ENCODE measurements around the gene EFNA3.
"Not testable (repeated sequence)": the region's sequence is repeated elsewhere in the genome, so short reads cannot be mapped to it uniquely, and the experiment has no call there.

The EFNA3 gene

DNA sequence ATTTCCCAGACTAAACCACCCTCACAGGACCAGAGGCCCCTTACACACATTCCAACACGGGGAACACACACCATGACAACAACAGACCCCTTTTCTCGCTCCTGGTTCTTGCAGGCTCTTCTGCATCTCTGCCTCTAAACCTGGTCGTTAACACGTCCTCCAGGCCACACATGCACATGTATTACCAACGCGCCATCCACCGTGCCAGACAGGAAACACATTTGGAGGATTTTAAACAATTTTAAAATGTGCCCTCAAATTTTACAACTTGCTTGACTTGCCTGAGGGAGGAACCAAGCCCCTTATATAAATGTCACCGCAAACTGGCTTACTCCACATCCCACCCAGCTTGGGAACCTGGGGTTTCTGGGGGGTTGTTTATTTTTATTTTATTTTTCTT lies 32.2 kb downstream of the EFNA3 start:
- no peak for DNase-seq (ENCODE audit: low read depth in 2 of 2)

GRCh38 chr1:155113450-155113980 lies 34.9 kb downstream of the EFNA3 start:
- no peak for DNase-seq (ENCODE audit: low read depth in 2 of 2)

DNA sequence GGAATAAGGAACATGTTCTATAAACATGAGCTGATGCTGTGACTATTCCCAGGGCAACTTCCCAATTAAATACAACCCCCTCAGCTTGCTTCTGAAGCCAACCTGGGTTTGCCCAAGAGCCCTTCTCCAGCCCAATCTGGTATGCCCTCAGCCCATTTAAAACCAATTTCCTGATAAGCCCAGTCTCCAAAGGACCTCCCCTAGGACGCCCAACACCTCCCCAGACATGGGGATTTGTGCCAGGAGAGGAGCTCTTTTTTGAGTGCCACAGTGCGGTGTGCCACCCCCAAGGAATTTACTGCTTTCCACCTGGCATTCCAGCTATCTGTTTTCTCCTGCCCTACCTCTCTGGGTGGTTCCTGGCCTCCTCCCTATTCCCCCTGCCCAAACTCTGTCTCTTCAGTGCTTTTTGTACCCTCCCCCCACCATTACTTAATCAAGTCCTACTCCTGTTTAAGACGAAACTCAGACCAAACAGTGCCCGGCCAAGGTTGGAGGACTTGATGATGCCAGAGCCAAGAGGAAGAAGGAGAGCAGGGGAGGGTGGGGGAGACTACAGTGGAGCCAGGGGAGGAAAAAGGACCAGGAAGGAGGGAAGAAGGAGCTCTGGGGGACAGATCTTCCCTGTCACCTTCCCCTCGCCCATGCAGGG lies 37.6 kb downstream of the EFNA3 start:
- DNase-seq (ENCODE audit: low read depth in 2 of 2), result no peak

GRCh38 chr1:155117610-155118009 lies 39.0 kb downstream of the EFNA3 start:
- no peak for DNase-seq (ENCODE audit: low read depth in 2 of 2)

GRCh38 chr1:155118090-155118489 lies 39.5 kb downstream of the EFNA3 start:
- not testable (repeated sequence) for DNase-seq (ENCODE audit: low read depth in 2 of 2)

DNA sequence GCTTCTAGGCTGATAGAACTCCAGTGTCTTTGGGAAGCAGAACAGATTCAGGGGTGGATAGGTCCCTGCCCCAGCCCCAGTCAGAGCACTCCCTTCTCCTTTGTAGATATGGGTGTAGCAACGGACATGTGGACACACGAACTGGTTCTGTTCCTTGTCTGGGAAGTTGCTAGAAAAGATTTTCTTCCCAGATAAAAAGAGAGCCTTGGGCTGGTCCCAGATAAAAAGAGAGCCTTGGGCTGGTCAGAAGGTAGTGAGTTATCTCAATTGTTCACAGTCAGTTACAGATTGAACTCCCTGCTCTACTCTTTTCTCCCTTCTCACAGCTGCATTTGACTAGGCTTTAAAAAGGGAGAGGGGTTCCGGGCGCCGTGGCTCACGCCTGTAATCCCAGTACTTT lies 41.6 kb downstream of the EFNA3 start:
- no peak for DNase-seq (ENCODE audit: low read depth in 2 of 2)

DNA sequence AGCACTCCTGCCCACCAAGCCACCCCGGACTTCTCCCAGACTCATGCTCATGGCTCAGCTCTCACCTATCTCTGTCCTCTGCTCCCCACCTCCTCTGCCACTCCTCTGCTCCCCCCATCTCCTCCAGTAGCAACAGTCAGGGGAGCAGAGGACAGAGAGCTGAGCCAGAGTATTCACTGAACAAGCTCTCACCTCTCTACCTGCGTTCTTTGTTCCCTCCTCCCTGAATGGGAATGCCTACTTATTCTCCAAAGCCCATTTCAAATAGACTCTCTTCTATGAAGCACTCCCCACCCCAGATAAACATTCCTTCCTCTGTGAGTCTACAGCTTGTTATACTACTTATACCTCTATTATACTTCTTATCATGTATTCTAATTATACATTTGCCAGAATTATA lies 42.6 kb downstream of the EFNA3 start:
- DNase-seq (ENCODE audit: low read depth in 2 of 2), result no peak

DNA sequence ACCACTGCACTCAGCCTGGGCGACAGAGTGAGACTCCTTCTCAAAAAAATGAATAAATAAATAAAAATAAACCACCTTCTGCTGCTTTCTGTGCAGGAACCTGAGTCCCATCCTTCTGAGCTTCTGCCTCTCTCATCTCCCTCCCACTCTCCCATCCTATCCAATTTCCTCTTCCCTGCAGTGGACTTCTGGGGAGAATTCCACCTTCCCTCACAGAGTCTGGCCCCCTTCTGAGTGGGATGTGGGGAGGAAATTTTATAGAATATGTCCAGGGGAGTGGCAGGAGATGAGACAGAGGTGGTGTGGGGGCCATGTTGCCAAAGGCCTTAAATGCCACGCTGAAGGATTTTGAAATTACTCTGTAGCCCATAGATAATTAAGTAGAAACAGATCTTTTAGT lies 43.7 kb downstream of the EFNA3 start:
- DNase-seq (ENCODE audit: low read depth in 2 of 2), result no peak

GRCh38 chr1:155123801-155124200 lies 45.2 kb downstream of the EFNA3 start:
- no peak for DNase-seq (ENCODE audit: low read depth in 2 of 2)

- DNase-seq (ENCODE audit: low read depth in 2 of 2), result no peak
Measured at GRCh38 chr1:155124503-155125463, 46.1 kb downstream of the EFNA3 start.

- no peak for DNase-seq (ENCODE audit: low read depth in 2 of 2)
Measured at GRCh38 chr1:155125511-155125945, 46.9 kb downstream of the EFNA3 start.

DNA sequence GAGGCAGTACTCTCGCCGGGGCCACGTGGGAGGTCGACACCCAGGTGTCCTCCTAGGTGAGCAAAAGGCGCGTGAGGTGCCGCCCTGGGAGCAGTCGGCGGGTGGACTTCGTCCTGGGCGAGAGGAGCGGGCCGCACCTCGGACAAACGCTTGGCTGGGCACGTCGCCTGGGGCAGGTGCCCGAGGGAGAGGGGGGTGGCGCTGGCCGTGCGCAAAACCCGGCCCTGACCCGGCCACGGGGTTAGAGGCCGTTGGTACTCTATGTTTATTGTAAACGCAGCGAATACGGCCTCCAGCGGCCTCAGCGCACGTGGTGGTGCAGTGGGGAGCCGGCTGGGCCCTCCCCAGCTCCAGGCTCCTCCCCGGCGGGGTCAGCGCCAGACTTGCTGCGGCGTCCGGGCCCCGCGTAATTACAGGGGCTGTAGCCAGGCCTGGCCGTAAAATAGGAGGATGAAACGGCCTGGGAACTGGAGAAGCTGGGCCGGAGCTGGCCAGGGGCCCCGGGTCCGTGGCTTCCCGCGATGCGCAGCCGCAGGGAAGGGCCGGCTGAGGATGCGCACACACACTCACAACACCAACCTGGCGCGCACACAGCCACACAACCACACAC lies 47.4 kb downstream of the EFNA3 start:
- no peak for DNase-seq (ENCODE audit: low read depth in 2 of 2)

GRCh38 chr1:155126556-155127104 lies 48.0 kb downstream of the EFNA3 start:
- DNase-seq (ENCODE audit: low read depth in 2 of 2), result no peak

DNA sequence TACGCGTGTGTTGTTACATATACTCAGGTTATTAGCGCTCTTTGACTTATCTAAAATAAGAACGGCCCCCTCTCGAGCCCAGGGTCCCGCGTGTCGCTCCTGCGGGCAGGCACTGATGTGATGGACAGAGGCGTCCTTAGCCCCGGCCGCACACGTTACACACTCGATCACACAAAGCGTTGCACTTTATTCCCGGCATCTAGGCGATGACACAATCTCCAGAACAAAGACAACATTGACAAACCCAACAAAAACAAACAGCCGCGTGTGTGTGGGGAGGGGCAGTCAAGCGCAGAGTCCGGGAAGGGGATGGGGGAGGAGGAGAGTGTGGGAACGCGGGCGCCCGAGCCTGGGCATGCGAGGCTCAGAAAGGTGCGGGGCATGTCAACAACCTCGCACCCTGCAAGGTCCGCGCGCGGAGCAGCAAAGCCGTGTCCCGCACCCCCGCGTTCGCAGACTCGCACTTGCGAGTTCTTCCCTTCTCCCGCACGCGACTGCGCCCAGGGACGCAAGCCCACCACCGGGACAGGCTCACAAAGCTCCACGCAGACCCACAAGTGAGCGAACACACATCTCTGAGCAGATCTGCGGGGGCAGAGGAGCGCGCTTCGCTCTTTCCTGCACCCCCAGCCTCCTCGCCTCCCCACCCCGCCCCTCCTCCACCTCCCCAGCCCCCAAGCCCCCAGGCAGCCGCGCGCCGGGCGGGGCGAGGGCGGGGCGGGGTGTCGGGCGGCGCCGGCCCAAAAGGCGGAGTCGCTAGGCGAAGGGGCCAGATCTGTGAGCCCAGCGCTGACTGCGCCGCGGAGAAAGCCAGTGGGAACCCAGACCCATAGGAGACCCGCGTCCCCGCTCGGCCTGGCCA lies 48.7 kb downstream of the EFNA3 start, which contains the start of gene EFNA1:
EFNA1 (plus strand) TSS at position 772 of the 862 bp plus-strand sequence. CDS start 102 bp downstream, outside the sequence.
- DNase-seq (ENCODE audit: low read depth in 2 of 2), result no peak

DNA sequence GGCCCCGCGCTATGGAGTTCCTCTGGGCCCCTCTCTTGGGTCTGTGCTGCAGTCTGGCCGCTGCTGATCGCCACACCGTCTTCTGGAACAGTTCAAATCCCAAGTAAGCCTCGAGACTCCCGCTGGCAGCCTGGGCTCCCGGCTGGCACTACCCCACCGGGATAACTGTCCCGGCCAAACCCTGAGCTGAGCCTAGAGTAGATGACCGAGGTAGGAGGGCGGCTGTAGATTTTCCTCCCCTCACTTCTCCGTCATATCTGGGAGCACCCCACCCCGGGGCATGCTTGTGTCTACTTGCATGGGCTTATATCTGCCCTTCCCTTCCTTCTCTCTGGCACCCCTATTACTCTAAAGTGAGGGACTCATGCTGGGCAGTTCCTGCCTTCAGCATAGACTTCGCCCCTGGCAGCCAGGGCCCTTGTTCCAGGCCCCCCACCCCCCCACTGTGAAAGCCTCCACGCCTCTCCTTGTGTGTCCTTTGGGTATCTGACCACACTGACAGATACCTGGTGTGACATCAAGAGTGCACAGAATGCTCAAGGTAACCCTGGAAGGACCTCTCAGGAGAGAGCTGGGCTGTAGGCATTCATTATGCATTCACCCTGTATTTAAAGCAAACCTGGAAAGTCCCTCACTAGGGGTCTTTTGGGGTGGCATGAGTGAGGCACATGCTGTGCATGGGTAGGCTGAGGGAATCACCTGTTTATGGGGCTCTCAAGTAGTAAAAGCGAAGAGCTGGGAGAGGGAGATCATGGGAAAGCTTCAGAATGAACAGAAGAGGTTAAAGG lies 49.5 kb downstream of the EFNA3 start:
- no peak for DNase-seq (ENCODE audit: low read depth in 2 of 2)

DNA sequence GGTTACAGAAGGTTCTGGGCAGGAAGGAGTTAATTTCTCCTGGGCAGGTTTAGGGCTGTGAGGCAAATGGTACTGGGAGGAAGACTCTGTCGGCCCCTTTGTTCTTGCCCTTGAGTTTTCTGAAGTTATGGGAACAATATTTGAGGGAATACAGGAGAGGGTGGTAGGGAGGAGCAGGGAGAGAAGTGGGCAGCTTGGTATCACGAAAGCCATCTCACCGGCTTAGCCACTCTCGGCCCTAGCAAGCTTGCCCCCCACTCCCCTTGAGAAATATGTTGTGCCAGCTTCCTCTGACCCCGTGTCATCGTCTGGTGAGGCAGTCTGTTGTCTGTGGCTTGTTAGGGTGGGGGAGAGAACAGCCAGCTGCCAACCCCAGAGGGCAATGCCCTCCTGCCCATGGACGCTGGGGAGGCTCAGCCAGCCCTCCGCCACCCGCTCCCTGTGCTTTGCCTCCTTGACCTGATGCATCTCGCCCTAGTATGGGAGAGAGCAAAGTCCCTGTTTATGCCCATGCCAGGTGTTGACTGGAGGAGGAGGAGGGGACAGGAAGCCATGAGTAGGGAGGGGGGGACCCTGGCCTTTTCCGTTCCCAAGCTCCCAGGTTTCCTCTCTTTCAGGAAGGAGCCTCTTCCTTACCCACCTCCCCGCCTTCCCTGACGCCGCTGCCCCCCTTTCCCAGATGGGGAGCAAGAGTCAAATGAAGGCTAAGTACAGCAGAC lies 50.3 kb downstream of the EFNA3 start:
- DNase-seq (ENCODE audit: low read depth in 2 of 2), result no peak

DNA sequence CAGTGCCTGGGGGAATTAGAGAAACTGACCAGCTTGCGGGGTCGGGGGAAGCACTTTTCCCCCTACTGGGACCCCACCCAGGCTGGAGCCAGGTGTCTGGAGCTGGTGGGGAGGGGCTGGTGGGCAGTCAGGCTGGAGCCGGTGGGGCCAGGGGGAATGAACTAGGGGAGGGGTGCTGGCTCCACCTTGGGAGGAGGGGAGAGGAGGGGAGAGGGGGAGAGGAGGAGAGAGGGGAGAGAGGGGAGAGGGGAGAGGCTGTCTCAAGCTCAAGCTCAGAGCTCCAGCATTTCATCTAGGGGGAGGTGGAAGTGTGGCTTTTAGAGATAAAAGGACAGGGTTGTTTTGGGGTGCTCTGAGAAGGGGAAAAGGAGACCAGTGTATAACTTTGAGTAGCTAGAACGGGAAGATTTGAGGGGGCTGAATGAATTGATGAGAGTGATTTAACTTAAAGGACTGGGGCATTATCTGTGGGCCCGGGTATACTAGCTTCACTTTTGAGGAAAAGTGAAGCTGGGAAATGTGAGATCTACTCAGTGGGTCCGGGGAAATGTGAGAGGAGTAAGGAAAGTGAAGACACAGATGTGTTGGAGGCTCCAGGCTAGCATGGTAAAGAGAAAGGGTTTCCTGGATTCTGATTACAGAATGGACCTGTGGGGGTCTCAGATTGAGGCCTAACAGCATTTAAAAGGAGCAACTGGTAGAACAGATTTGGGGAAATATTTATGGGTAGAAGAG lies 51.8 kb downstream of the EFNA3 start:
- no peak for DNase-seq (ENCODE audit: low read depth in 2 of 2)

- no peak for DNase-seq (ENCODE audit: low read depth in 2 of 2)
Measured at GRCh38 chr1:155131285-155131684, 52.6 kb downstream of the EFNA3 start.

DNA sequence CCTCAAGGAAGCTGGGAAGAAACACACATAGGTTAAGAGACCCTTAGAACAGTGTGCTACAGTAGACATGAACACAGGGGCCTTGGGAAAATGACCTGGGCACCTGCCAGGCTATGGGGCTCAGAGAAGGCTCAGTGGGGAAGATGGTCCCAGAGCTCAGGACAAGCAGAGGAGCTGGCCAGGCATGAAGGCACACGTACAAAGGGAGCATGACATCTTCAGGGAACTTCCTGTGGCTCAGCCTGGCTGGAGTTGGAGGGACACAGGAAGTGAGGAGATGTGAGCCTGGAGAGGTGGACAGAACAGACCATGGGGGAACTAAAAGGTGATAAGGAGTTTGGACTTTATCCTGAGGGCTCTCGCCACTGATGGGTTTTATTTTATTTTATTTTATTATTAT lies 53.2 kb downstream of the EFNA3 start:
- DNase-seq (ENCODE audit: low read depth in 2 of 2), result no peak

Data from stimulated activated CD8-positive, alpha-beta memory T cell treated with anti-CD3 and anti-CD28 coated beads, Interleukin-15, amount 100 ng/mL, for 48 hours (primary cell).